Limb (tissue), 2 donors: ENCODE results near the gene PRR19.

ENCODE experiments used
- DNase-seq, 2 donors: peaks; one replicate each; pipeline ENCODE4 v3.0.0-alpha.2; 2016; ENCODE audit errors: extremely low spot score in 2 of 2

The PRR19 gene

GRCh38 chr19:42283188-42284065 is 18.5 kb upstream of the PRR19 start:
- DNase-seq = peak; percentile 95 to 99

- peak; percentile 81 to 92 for DNase-seq
Measured at GRCh38 chr19:42284066-42284501, 17.8 kb upstream of the PRR19 start.

- peak in 1 of 2 donors; percentile 13 for DNase-seq
Measured at GRCh38 chr19:42284591-42285341, 17.2 kb upstream of the PRR19 start.

- peak in 1 of 2 donors; percentile 36 for DNase-seq
Measured at GRCh38 chr19:42285541-42285941, 16.4 kb upstream of the PRR19 start.

- DNase-seq = no peak
Measured at GRCh38 chr19:42285988-42286348, 16.0 kb upstream of the PRR19 start.

GRCh38 chr19:42286349-42287016 is 15.4 kb upstream of the PRR19 start:
- peak; percentile 38 to 73 for DNase-seq

- DNase-seq = no peak
Measured at GRCh38 chr19:42287017-42287826, 14.7 kb upstream of the PRR19 start.

- DNase-seq = no peak
Measured at GRCh38 chr19:42287827-42288107, 14.2 kb upstream of the PRR19 start.

GRCh38 chr19:42288387-42288786 is 13.5 kb upstream of the PRR19 start:
- no peak for DNase-seq

GRCh38 chr19:42288881-42289555 is 12.9 kb upstream of the PRR19 start:
- DNase-seq = no peak

- DNase-seq = no peak
Measured at GRCh38 chr19:42289556-42290041, 12.3 kb upstream of the PRR19 start.

- no peak for DNase-seq
Measured at GRCh38 chr19:42290136-42290522, 11.8 kb upstream of the PRR19 start.

GRCh38 chr19:42290523-42291434 is 11.2 kb upstream of the PRR19 start:
- peak in 1 of 2 donors; percentile 50 for DNase-seq

GRCh38 chr19:42291435-42291810 is 10.5 kb upstream of the PRR19 start:
- DNase-seq = peak in 1 of 2 donors; percentile 43

GRCh38 chr19:42292042-42292960 is 9.6 kb upstream of the PRR19 start:
- no peak for DNase-seq

- no peak for DNase-seq
Measured at GRCh38 chr19:42292963-42293362, 9.0 kb upstream of the PRR19 start.

- DNase-seq = no peak
Measured at GRCh38 chr19:42293540-42293939, 8.4 kb upstream of the PRR19 start.

- DNase-seq = no peak
Measured at GRCh38 chr19:42293948-42294347, 8.0 kb upstream of the PRR19 start.
